OCI-LY3 (cell line): ENCODE data around the gene MYO15A.

Experiments
- H2AFZ ChIP-seq: fragments of 200-600, 300-600 bp; shearing (Covaris generic); 2 replicates; pipeline ENCODE4 v1.6.0; 2014; ENCODE audit warnings: antibody characterized with exemption, low read depth, low read length
- H3K27ac ChIP-seq: fragments of 200-600, 300-600 bp; sonication (generic); 2 replicates; pipeline ENCODE4 v1.5.1; 2014; ENCODE audit warnings: mild to moderate bottlenecking, low read length, moderate library complexity, mixed read lengths
- H3K27me3 ChIP-seq: fragments of 200-600, 300-600 bp; sonication (generic); 2 replicates; pipeline ENCODE4 v1.6.1; 2014; ENCODE audit warnings: low read depth, low read length, mixed read lengths
- H3K36me3 ChIP-seq: fragments of 200-600, 300-600 bp; sonication (generic); replicated peaks from 2 replicates; pipeline ENCODE3; 2014; ENCODE audit warnings: low read depth, low read length, mixed read lengths
- H3K4me1 ChIP-seq: fragments of 300-600, 200-600 bp; sonication (generic); 2 replicates; pipeline ENCODE4 v1.6.1; 2014; ENCODE audit warnings: low read length, mixed read lengths
- H3K4me2 ChIP-seq: fragments of 200-600, 300-600 bp; sonication (generic); 2 replicates; pipeline ENCODE4 v1.6.1; 2014; ENCODE audit warnings: low read length, mixed read lengths
- H3K4me3 ChIP-seq: fragments of 300-600, 200-600 bp; sonication (generic); 2 replicates; pipeline ENCODE4 v1.5.1; 2014; ENCODE audit warnings: antibody characterized with exemption, mild to moderate bottlenecking, low read length, moderate library complexity
- H3K79me2 ChIP-seq: fragments of 300-600, 200-600 bp; shearing (Covaris generic); 2 replicates; pipeline ENCODE4 v1.6.1; 2014; ENCODE audit warnings: mild to moderate bottlenecking, low read length, mixed read lengths
- H3K9ac ChIP-seq: fragments of 300-600, 200-600 bp; shearing (Covaris generic); 2 replicates; pipeline ENCODE4 v1.6.0; 2014; ENCODE audit warnings: mild to moderate bottlenecking, low read length, moderate library complexity
- H3K9me3 ChIP-seq: fragments of 200-600, 300-600 bp; shearing (Covaris generic); 2 replicates; pipeline ENCODE4 v1.6.1; 2014; ENCODE audit warnings: low read length, mixed read lengths; ENCODE audit not compliant: insufficient read depth
- H4K20me1 ChIP-seq: fragments of 200-600, 300-600 bp; sonication (generic); 2 replicates; pipeline ENCODE4 v1.6.1; 2016; ENCODE audit warnings: low read length, mixed read lengths; ENCODE audit not compliant: insufficient read depth
- CTCF ChIP-seq: fragments of 200-600, 300-600 bp; sonication (generic); IDR thresholded peaks from 2 replicates; pipeline ENCODE4 v1.5.1; 2014; ENCODE audit warnings: antibody characterized with exemption, low read length, low read depth
- EZH2phosphoT487 ChIP-seq: fragments of 200-600 bp; shearing (Covaris generic); IDR thresholded peaks from 2 replicates; pipeline ENCODE4 v1.6.1; 2018; ENCODE audit warnings: antibody characterized with exemption, mixed run types, low read depth

Gene MYO15A

DNA sequence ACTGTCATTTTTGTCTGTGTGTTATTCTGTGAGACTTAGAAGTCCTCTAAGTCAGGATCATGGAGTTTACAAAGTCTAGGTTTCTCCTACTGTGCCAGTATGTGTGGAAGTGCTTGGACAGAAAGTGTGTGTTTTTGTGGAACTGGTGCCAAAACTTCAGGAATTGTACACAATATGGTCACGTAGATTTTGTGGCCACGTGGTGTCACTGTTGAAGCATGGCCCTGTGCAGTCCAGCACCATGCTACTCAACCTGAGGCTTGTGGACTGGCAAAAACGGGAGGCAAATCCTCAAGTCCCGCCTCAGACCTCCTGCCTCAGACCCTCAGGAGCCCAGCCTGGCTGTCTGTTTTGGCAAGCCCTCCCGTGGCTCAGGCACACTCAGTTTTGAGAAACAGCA, 58.3 kb downstream of the MYO15A start:
- H3K4me2 ChIP-seq = no peak overlapping the region
- H4K20me1 ChIP-seq = no peaks in the 10 kb centered on the region

DNA sequence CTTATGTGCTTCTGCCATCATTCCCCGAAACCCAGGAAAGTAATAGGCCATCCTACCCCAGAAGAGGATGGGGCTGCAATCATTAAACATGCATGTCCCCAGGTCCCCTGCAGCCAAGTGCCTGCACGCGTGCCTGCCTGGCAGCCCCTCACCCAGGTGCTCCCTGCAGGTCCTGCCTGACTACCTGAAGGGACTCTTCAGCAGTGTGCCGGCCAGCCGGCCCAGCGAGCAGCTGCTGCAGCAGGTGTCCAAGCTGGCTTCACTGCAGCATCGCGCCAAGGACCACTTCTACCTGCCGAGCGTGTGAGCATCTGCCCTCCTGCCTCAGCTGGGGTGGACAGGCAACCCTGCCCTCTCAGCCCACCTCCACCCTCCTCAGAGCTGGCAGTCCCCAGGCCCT, 58.9 kb downstream of the MYO15A start:
- TF ChIP-seq CTCF (no peak), EZH2phosphoT487 (no peak)
- no peaks in the 10 kb centered on the region for H3K79me2 ChIP-seq
- no peaks in the 10 kb centered on the region for H3K27me3 ChIP-seq
- H3K4me3 ChIP-seq = no peak overlapping the region
- no peaks in the 10 kb centered on the region for H3K36me3 ChIP-seq
- no peaks in the 10 kb centered on the region for H4K20me1 ChIP-seq
- no peak overlapping the region for H2AFZ ChIP-seq
- no peaks in the 10 kb centered on the region for H3K9me3 ChIP-seq
- H3K4me1 ChIP-seq = no peaks in the 10 kb centered on the region
- H3K4me2 ChIP-seq = no peak overlapping the region
- H3K27ac ChIP-seq = no peak overlapping the region
- no peak overlapping the region for H3K9ac ChIP-seq

More for the DNA sequence above, 58.3 kb downstream of the MYO15A start:
- no peak overlapping the region for H3K4me3 ChIP-seq
- H3K9me3 ChIP-seq = no peaks in the 10 kb centered on the region
- no peaks in the 10 kb centered on the region for H3K79me2 ChIP-seq
- no peaks in the 10 kb centered on the region for H3K27me3 ChIP-seq
- H3K4me1 ChIP-seq = no peaks in the 10 kb centered on the region
- TF ChIP-seq EZH2phosphoT487 (no peak), CTCF (no peak)
- H3K36me3 ChIP-seq = no peaks in the 10 kb centered on the region
- H3K27ac ChIP-seq = no peak overlapping the region
- H2AFZ ChIP-seq = no peak overlapping the region
- H3K9ac ChIP-seq = no peak overlapping the region

DNA sequence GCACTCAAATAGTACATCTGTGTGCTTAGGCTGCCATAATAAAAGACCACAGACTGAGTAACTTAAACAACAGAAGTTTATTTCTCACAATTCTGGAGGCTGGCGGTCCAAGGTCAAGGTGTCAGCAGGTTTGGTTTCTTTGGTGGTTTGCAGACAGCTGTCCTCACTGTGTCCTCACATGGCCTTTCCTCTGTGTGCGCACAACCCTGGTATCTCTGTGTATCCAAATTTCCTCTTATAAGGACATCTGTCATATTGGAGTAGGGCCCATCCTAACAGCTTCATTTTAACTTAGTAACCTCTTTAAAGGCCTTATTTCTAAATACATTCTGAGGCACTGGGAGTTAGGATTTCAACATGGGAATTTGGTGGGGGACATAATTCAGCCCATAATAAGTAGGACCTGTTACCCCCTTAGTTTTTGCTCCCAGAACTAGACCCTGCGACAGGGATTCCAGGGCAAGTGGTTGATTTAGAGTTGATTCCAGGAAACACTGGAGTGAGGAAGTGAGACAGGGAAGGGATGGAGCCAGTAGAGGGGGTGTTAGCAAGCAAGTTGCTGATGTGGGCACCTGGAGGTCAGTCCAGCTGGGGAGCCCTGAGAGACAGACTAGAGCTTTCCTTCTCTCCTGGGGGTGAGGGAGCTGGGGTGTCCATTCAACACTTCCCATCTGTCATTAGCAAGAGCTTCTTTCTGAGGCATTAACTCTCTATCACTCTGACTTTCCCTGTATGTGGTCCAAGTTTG, 64.1 kb downstream of the MYO15A start:
- Histone ChIP-seq H3K4me2 (no peak overlapping the region), H3K9ac (no peak overlapping the region)

DNA sequence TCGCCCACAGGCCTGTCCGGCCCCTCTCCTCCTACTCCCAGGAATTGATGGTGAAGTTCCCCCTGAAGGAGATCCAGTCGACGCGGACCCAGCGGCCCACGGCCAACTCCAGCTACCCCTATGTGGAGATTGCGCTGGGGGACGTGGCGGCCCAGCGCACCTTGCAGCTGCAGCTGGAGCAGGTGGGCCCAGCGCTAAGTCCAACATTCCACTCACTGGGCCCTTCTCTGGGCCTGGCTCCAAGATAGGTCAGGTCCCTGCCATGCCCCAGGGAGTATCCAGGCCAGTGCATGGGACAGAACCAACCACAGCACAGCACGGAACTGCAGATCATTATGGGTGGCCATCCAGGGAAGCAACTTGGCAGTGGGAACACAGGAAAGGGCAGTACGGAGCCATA, 65.2 kb downstream of the MYO15A start:
- Histone ChIP-seq H3K27me3 (no peaks in the 10 kb centered on the region), H2AFZ (no peak overlapping the region), H3K4me3 (no peak overlapping the region), H4K20me1 (no peaks in the 10 kb centered on the region), H3K79me2 (no peaks in the 10 kb centered on the region), H3K9me3 (no peaks in the 10 kb centered on the region), H3K4me2 (no peak overlapping the region), H3K9ac (no peak overlapping the region), H3K4me1 (peaks cover 7% of the 10 kb centered on the region), H3K36me3 (no peaks in the 10 kb centered on the region), H3K27ac (no peak overlapping the region)
- TF ChIP-seq CTCF = no peak
- no peak for TF ChIP-seq EZH2phosphoT487

More for the DNA sequence above, 64.1 kb downstream of the MYO15A start:
- H4K20me1 ChIP-seq = no peaks in the 10 kb centered on the region
- H3K79me2 ChIP-seq = no peaks in the 10 kb centered on the region
- peaks cover 7% of the 10 kb centered on the region for H3K4me1 ChIP-seq
- no peak overlapping the region for H2AFZ ChIP-seq
- H3K27me3 ChIP-seq = no peaks in the 10 kb centered on the region
- TF ChIP-seq EZH2phosphoT487 = no peak
- no peak for TF ChIP-seq CTCF
- H3K27ac ChIP-seq = no peak overlapping the region
- H3K9me3 ChIP-seq = no peaks in the 10 kb centered on the region
- no peak overlapping the region for H3K4me3 ChIP-seq
- H3K36me3 ChIP-seq = no peaks in the 10 kb centered on the region
